ENCODE data around the gene TTC16.

Gene TTC16

GRCh38 chr9:127676638-127677037 is 39.2 kb upstream of the TTC16 start:
- Histone ChIP-seq H3K27ac (no peak overlapping the region), H3K4me3 (ENCODE audit: low read depth in 1 of 2, low read length in 1 of 2) (no peak overlapping the region), H3K36me3 (no peaks in the 10 kb centered on the region), H3K4me1 (ENCODE audit: control insufficient read depth in 1 of 2, insufficient read depth in 1 of 2, low read depth in 1 of 2, low read length in 1 of 2) (no peaks in the 10 kb centered on the region), H3K27me3 (no peaks in the 10 kb centered on the region), H3K9me3 (no peaks in the 10 kb centered on the region)
- no peak for TF ChIP-seq CTCF (IDR thresholded peaks at IDR 0.05)

GRCh38 chr9:127679506-127679905 is 36.4 kb upstream of the TTC16 start:
- Histone ChIP-seq H3K9me3 (no peaks in the 10 kb centered on the region), H3K4me3 (ENCODE audit: low read depth in 1 of 2, low read length in 1 of 2) (no peak overlapping the region), H3K27ac (no peak overlapping the region), H3K4me1 (ENCODE audit: control insufficient read depth in 1 of 2, insufficient read depth in 1 of 2, low read depth in 1 of 2, low read length in 1 of 2) (no peaks in the 10 kb centered on the region), H3K36me3 (no peaks in the 10 kb centered on the region), H3K27me3 (no peaks in the 10 kb centered on the region)
- no peak for TF ChIP-seq CTCF (IDR thresholded peaks at IDR 0.05)

GRCh38 chr9:127680226-127680625 is 35.7 kb upstream of the TTC16 start:
- TF ChIP-seq CTCF (IDR thresholded peaks at IDR 0.05) = no peak
- H3K4me3 ChIP-seq (ENCODE audit: low read depth in 1 of 2, low read length in 1 of 2) = no peak overlapping the region
- H3K27me3 ChIP-seq = no peaks in the 10 kb centered on the region
- no peak overlapping the region for H3K27ac ChIP-seq
- no peaks in the 10 kb centered on the region for H3K36me3 ChIP-seq
- H3K4me1 ChIP-seq (ENCODE audit: control insufficient read depth in 1 of 2, insufficient read depth in 1 of 2, low read depth in 1 of 2, low read length in 1 of 2) = no peaks in the 10 kb centered on the region
- no peaks in the 10 kb centered on the region for H3K9me3 ChIP-seq

GRCh38 chr9:127680846-127681245 is 35.0 kb upstream of the TTC16 start:
- no peak for TF ChIP-seq CTCF (IDR thresholded peaks at IDR 0.05)
- H3K4me1 ChIP-seq (ENCODE audit: control insufficient read depth in 1 of 2, insufficient read depth in 1 of 2, low read depth in 1 of 2, low read length in 1 of 2) = no peaks in the 10 kb centered on the region
- no peaks in the 10 kb centered on the region for H3K36me3 ChIP-seq
- H3K27me3 ChIP-seq = no peaks in the 10 kb centered on the region
- H3K9me3 ChIP-seq = no peaks in the 10 kb centered on the region
- no peak overlapping the region for H3K27ac ChIP-seq
- no peak overlapping the region for H3K4me3 ChIP-seq (ENCODE audit: low read depth in 1 of 2, low read length in 1 of 2)

GRCh38 chr9:127682351-127683136 is 33.3 kb upstream of the TTC16 start:
- Histone ChIP-seq H3K4me3 (ENCODE audit: low read depth in 1 of 2, low read length in 1 of 2) (no peak overlapping the region), H3K36me3 (no peaks in the 10 kb centered on the region), H3K9me3 (no peaks in the 10 kb centered on the region), H3K4me1 (ENCODE audit: control insufficient read depth in 1 of 2, insufficient read depth in 1 of 2, low read depth in 1 of 2, low read length in 1 of 2) (no peaks in the 10 kb centered on the region), H3K27ac (no peak overlapping the region), H3K27me3 (no peaks in the 10 kb centered on the region)
- no peak for TF ChIP-seq CTCF (IDR thresholded peaks at IDR 0.05)

Measured in neutrophil (primary cell).